RWPE1 (cell line): ENCODE results near the gene TRPM5.

Experiments used
- CTCF ChIA-PET: fragments of 350-600 bp; sonication (Branson Sonifier 250); formaldehyde crosslinking; extraction: SDS; loops from one replicate; lab custom pipeline; 2021; lab: Yijun Ruan, JAX
- POLR2A ChIA-PET: fragments of 400-600 bp; formaldehyde crosslinking; extraction: SDS; loops from one replicate; lab custom pipeline; 2020; ENCODE audit warnings: antibody characterized with exemption; ENCODE audit not compliant: low non-redundant PET; lab: Yijun Ruan, JAX
- DNase-seq: peaks from one replicate; pipeline ENCODE4 v3.0.0; 2012; ENCODE audit warnings: low spot score
- H3K27ac ChIP-seq: fragments of 450-650 bp; 2 replicates; pipeline ENCODE4 v1.5.1; 2017
- CTCF ChIP-seq: fragments of 450-650 bp; conservative IDR thresholded peaks from 2 replicates; pipeline ENCODE4 v1.5.1; 2017; ENCODE audit warnings: low read depth, mild to moderate bottlenecking

TRPM5 gene

DNA sequence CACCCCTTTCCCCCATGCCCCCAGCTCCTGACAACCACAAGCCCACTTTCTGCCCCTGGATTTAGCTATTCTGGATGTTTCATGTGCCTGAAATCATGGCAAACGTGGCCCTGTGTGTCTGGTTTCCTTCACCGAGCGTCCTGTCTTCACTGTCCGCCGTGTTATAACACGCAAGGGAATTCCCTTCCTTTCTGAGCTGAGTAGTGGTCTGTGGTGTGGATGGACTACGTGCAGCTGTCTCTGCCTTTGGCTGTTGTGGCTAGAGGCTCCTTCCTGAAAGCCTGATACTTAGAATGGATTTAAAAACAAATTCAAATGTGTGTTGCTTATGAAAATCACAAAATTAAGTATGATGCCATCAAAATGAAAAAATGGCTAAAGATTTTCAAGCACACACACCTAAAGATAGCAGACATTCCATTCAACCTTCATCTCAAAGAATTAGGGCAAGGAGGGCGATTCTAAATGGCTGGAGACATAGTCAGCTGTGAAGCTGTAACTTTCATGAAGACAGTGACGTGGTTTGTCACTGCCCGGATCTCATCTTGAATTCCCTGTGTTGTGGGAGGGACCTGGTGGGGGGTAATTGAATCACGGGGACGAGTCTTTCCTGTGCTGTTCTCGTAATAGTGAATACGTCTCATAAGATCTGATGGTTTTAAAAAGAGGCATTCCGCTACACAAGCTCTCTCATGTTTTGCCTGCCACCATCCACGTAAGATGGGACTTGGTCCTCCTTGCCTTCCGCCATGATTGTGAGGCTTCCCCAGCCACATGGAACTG, 31.0 kb upstream of the TRPM5 start:
- TF ChIP-seq CTCF = no peak
- no peak overlapping the region for H3K27ac ChIP-seq
- ChIA-PET POLR2A (no interaction called here), CTCF (no interaction called here)
- DNase-seq = no peak

DNA sequence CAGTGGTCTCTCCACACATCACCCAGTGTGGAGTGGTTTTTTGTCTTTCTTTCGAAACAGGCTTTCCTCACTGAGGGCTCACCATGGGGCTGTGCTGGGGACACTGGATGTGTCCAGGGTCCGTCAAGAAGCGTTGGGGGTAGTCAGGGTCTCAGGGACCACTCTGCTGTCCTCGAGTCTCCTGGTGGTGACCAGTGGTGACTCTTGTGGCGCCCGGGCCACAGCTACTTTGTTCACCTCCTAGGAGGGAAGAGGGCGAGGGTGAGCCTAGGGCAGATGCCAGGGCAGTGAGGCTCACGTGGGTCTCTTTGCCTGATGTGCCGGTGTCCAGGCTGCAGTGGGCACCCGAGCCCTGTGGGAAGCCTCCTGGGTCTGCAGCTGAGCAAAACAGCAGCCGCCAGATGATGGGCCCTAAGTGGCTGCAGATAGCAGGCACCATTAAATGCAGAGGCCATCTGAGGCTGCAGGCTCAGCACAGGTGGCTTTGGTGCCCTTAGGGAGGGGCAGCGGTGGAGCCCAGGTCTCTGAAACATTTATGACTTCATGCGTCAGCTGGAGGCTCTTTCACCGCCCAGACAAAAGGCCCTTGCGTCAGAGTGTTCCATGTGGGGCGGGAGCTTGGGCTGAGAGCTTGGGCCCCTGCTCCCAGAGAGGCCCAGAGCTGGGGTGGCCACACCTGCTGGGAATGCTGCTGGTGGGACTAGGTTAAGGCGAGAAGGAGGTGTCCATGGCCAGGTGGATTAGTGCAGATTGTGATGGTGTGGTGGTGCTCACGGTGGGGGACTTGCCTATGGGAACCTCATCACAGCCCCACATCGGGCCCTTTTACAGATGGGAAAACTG, 30.0 kb upstream of the TRPM5 start:
- ChIA-PET CTCF (no interaction called here), POLR2A (no interaction called here)
- no peak overlapping the region for H3K27ac ChIP-seq
- TF ChIP-seq CTCF = no peak
- DNase-seq = no peak

GRCh38 chr11:2473361-2474058, 29.2 kb upstream of the TRPM5 start:
- TF ChIP-seq CTCF = no peak
- POLR2A ChIA-PET = no interaction called here
- no peak for DNase-seq
- no peak overlapping the region for H3K27ac ChIP-seq
- CTCF ChIA-PET = no interaction called here

GRCh38 chr11:2472428-2473186, 28.3 kb upstream of the TRPM5 start:
- ChIA-PET CTCF (no interaction called here), POLR2A (no interaction called here)
- no peak for DNase-seq
- TF ChIP-seq CTCF = no peak
- H3K27ac ChIP-seq = no peak overlapping the region

DNA sequence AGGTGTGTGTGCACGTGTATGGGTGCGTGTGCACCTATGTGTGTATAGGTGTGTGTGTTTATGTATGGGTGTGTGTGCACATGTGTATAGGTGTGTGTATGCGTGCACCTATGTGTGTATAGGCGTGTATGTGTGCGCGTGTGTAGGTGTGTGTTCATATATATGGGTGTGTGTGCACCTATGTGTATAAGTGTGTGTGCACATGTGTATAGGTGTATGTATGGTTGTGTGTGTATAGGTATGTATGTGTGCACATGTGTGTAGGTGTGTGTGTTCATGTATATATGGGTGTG, 27.4 kb upstream of the TRPM5 start:
- TF ChIP-seq CTCF = no peak
- POLR2A ChIA-PET = no interaction called here
- CTCF ChIA-PET = no interaction called here
- no peak for DNase-seq
- no peak overlapping the region for H3K27ac ChIP-seq
